GM18868 (cell line): ENCODE measurements around the gene MRPL55.
A peak's percentile ranks its signal among the peaks of the same experiment; 100 is the strongest.

Experiments used
- ATAC-seq: cut with Tn5 transposase; IDR thresholded peaks from one replicate; pipeline ENCODE4 v1.9.1; 2021; ENCODE audit warnings: mild to moderate bottlenecking, moderate library complexity; ENCODE audit not compliant: unreplicated experiment

Gene MRPL55

GRCh38 chr1:228102791-228103620 lies 6.1 kb downstream of the MRPL55 start, which contains the start of gene C1orf35:
C1orf35 (minus strand) TSS chr1:228103325; CDS start chr1:228103227, 98 bp downstream.
- ATAC-seq: peak; percentile 76

DNA sequence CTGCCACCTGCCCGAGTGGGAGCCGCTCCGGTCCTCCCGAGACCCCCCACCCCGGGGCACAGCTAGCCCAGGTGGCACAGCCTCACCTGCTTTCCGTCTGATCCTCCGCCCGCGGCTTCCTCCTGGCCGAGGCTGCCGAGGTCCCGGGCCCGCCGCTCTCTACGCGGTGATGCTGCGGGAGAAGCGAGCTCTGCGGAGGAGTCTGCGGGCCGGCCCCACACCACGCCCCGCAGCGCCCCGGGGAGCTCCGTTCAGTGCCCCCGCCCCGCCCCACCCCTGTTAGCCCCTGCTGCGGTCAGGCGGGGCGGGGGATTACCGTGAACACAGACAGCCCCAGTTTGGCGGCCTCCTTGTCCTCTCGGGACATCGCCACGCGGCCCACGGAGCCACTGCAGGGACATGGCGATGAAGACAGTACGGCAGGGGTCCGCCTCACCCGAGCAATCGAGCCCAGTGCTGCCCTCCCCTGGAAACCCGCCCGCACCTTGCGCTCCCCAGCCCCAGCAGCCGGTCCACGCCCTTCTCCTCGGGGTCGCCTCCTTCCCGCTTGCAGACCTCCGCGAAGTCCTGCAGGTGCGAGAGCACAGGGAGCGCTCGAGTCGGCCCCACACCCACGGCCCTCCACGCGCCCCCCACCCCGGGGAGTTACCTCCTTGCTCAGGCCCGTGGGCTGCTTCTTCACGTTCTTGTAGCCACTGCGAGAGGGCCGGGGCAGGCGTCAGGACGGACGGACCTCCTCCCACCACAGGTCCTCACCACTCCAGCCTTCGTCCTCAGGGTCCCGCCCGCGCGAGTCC lies 6.9 kb downstream of the MRPL55 start:
- peak; percentile 32 for ATAC-seq

DNA sequence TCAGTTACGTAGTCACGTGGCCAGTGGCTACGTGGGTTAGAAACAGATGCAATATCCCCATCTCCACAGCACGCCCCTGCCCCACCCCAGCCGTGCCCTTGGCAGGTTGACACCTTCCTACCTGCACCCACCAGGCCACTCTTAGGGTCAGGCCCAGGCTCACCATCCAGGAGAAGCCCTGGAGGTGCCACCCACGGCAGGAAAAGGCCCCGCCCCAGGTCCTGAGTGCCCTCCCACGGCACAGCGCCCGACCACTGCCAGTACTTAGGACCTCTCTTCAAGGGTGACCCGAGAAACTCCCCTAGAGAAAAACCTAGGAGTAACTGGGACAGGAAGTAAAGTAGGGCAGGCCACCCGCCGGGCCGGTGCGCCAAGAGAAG lies 7.5 kb downstream of the MRPL55 start:
- ATAC-seq: no peak

DNA sequence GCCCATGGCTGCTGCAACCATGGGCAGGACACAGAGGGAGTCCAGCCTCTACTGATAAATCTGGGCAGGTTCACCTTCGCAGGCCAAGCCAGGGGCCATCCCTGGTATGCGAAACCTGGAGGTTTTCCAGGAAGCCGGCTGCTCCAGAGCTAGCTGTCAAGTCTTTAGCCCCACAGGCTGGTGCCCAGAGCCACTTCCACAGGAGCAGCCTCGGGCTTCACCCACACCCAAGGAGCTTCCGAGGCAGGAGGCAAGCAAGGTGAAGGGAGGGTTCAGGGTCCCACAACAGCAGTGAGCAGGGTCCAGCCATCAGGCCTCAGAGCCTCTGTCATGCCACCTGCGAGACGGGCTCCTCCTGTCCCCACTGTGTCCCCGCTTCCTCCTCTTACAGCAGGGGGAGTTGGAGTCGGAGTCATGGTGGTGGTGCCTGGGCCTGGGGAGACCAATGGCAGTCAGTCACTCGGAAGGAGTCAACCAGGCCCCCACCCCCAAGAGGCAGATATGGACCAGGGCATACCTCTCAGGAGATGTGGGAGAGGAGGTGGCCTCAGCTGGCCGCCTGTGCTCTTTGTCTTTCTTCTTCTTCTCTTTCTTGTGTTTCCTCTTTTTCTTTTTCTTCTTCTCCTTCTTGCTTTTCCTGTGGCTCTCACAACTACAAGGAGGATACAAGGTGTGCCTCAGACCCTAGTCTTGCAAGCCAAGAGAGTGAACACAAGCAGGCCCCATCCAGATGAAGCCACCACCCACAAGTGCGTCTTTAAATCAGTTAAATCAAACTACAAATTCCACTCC lies 8.1 kb downstream of the MRPL55 start:
- ATAC-seq: no peak

GRCh38 chr1:228099331-228099732 lies 9.8 kb downstream of the MRPL55 start:
- no peak for ATAC-seq

DNA sequence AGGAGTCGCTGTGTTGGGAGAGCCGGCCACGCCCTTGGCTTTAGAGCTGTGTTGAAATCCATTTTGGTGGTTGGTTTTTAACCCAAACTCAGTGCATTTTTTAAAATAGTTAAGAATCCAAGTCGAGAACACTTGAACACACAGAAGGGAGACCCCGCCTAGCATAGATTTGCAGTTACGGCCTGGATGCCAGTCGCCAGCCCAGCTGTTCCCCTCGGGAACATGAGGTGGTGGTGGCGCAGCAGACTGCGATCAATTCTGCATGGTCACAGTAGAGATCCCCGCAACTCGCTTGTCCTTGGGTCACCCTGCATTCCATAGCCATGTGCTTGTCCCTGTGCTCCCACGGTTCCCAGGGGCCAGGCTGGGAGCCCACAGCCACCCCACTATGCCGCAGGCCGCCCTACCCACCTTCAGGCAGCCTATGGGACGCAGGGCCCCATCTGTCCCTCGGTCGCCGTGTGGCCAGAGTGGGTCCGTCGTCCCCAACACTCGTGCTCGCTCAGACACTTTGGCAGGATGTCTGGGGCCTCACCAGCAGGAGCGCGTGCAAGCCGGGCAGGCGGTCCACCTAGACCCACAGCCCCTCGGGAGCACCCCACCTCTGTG lies 10.7 kb downstream of the MRPL55 start:
- ATAC-seq: no peak

GRCh38 chr1:228097333-228098081 lies 11.6 kb downstream of the MRPL55 start:
- no peak for ATAC-seq

- no peak for ATAC-seq
Measured at GRCh38 chr1:228096416-228097332, 12.4 kb downstream of the MRPL55 start.

- no peak for ATAC-seq
Measured at GRCh38 chr1:228095938-228096337, 13.2 kb downstream of the MRPL55 start.

DNA sequence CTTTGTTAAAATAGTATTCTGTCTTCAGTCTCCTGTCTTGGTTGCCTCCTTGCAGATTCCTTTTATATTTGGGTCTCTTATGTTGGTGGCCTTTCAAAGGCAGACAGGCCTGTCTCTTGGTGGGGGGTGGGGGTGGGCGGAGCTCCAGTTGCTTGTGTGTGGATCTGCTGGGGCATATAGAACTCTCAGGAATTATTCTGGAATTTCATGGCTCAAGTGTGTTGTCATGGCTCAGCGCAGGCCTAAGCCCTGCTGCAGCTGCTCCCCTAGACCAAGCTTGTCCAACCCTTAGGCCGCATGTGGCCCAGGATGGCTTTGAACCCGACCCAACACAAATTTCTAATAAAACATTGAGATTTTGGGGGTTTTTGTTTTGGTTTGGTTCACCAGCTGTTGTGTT lies 13.9 kb downstream of the MRPL55 start:
- no peak for ATAC-seq

- ATAC-seq: no peak
Measured at GRCh38 chr1:228094432-228095016, 14.6 kb downstream of the MRPL55 start.

DNA sequence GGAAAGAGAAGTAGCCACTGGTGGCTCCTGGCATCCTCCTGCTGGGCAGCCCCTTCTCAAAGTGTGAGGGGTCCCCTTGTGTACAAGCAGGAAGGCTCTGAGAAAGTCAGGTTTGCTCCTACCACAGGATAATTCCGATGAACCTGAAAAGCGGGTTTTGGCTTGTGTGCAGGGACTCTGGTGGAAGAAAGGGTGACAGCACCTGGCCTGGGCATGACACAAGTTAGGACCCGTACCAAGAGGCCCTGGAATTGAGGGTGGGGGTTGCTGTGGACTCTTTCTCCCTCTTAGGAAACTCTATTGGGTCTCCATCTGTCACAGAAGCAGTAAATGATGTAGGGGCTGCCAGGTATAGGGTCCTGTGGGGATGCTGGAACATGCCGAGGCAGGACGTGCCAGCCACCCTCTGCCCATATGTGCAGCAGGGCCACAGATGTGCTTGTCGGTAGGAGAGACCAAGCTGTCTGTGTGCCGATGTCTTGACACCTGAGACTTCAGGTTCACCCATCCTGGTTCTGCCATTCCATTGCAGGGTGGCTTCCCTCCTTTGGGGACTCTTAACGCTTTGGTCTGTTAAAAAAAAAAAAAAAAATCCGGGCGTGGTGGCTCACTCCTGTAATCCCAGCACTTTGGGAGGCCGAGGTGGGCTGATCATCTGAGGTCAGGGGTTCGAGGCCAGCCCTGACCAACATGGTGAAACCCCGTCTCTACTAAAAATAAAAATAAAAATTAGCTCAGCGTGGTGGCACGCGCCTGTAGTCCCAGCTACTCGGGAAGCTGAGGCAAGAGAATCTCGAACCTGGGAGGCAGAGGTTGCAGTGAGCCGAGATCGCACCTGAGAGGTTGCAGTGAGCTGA lies 15.8 kb downstream of the MRPL55 start:
- ATAC-seq: no peak

- ATAC-seq: no peak
Measured at GRCh38 chr1:228092342-228093049, 16.6 kb downstream of the MRPL55 start.

DNA sequence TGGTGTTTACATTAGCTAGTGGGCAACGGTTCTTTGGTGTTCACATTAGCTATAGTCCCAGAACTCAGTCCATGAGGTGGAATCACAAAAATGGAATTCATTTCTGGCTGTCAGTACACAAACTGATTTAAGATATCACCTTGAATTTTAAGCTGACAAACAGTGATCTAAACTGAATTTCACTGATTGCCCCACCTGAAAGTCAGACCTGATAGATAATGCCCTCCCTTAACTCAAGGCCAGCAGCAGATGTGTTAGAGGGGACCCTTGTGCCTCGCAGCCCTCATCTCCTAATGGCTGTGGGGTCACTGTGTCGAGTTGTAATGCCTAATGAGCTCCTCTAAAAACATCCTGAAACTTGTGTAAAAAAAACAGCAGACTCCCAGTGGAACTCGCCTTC lies 18.0 kb downstream of the MRPL55 start:
- ATAC-seq: no peak

DNA sequence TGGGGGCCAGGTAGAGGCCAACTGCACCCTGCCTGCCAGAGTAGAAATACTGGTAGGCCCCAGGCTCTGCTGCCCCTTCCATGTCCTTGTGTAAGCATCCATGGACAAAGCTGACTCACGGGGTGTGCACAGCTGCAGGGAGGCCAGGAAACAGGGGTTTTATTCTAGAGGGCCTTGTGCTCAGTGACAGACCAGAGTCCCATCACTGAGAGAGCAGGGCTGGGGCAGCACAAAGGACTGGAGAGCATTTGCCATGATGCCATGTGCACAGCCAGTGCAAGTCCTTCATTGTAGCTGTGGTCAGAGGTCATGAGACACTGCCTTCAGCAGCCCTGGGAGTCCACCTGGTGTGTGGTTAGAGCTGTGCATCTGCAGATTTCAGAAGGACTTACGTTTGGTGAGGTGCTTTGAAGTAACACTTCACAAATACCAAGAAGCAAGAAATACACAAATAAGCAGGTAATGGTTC lies 18.5 kb downstream of the MRPL55 start:
- no peak for ATAC-seq

GRCh38 chr1:228089519-228090380 lies 19.3 kb downstream of the MRPL55 start:
- ATAC-seq: no peak
